ENCODE data around the gene LSAMP.
"Not testable (repeated sequence)": the region's sequence is repeated elsewhere in the genome, so short reads cannot be mapped to it uniquely, and the experiment has no call there.

The LSAMP gene

DNA sequence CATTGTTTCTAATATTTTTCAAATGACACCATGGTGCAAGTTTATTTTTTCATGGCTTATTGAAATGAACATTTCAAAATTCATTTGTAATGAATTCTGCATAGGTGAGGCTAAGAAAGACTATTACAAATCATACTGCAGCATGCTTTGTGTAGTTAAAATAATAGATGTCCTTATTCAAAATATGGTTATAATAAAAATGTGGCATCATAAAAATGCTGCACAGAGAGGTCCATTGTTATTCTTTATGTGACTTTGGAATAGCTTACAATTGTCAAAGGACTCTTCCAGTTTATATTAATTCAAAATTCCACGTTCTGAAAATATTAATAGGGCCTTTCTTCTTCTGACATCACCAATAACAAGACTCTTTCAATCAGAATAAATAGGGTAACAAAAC is 599.3 kb downstream of the LSAMP start:
- DNase-seq (ENCODE audit: low spot score), result no peak

- DNase-seq (ENCODE audit: low spot score), result not testable (repeated sequence)
Observed at GRCh38 chr3:115844729-115845128, 600.6 kb downstream of the LSAMP start.

DNA sequence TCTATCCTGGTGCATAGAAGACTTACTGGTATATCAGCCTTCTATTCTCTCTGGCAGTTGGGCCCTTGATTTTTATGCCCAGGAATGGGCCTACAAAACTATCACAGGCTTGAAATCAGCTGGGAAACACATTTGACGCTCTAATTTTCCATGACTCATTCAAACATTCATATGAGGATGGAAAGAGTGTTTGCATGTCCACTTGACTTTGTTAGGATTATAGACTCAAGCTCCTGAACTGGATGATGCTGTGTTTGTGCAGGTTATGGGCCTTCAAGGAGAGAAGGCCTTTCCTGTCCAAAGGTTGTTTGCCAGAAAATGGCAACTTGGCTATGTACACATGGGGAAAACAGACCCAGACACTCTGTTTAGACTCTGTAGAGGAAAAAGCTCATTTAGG is 602.1 kb downstream of the LSAMP start:
- no peak for DNase-seq (ENCODE audit: low spot score)

- no peak for DNase-seq (ENCODE audit: low spot score)
Observed at GRCh38 chr3:115839246-115839645, 606.0 kb downstream of the LSAMP start.

DNA sequence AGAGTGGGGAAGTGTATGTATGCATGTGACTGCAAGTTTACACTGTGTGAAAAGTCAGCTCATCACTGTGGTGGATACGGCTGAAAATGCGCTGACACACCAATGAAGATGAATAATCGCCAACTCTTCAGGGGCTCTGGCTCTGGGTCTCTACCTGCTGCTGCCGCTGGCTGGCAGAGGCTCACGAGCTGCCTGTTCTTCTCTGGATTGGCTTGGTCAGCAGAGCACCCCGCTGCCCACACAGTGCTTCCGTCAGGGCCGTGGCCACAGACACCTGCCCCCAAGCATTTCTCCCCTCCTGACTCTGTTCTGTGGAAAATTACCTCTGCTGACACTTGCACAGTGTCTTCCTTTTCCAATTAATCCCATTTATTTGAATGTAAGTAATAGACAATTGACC is 606.5 kb downstream of the LSAMP start:
- no peak for DNase-seq (ENCODE audit: low spot score)

GRCh38 chr3:115836944-115837343 is 608.3 kb downstream of the LSAMP start:
- no peak for DNase-seq (ENCODE audit: low spot score)

DNA sequence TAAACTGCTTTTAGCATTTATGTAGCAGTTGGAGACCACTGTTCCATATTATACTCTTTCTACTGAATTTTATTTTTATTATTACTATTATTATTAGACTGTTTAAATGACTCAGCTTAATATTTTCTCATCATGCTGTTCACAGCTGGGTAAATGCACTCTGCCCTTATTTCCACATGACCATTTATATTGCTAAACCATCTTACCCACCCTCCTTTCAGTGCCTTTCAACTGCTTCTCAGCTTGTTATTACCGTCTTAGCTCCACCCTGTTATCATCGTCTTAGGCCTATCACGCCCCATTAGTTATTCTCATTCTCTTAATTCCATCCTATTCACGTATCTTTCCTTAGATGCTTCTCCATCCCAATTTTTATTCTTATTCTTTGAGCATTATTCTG is 609.3 kb downstream of the LSAMP start:
- no peak for DNase-seq (ENCODE audit: low spot score)

DNA sequence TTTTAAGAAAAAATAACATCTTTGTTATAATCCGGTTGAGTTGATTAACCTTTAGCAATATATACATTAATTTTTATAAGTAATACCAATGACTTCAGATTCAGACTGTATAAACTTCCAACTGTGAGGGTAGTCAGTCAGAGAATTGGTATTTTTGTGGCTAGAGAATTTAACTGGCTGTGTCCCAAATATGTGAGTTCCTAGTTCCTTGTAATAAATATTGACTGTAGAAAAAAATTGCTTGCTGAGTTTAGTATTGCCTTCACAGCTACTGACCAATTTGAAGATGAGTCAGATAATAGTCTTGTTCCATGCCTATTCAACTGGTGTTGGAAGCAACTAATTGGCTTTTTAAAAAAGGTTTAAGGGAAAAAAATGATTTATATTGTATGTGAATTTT is 611.2 kb downstream of the LSAMP start:
- DNase-seq (ENCODE audit: low spot score), result no peak

DNA sequence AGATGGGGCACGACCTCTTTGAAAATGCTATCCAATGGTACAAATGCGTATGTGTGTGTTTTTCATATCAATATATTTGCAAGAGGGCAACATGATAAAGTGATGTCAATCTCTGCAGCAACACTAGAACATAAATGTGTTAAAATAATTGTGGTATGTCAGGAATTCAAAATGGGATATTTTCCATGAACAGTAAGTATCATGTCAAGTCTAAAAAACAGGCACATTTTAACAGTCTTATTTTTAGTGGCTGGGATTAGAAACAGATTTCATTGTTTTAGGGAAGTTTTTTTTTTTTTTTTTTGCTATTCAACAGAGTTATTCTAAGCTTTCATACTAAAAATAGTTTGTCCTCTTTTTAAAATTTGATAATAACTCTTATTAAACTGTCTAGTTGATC is 612.2 kb downstream of the LSAMP start:
- no peak for DNase-seq (ENCODE audit: low spot score)

DNA sequence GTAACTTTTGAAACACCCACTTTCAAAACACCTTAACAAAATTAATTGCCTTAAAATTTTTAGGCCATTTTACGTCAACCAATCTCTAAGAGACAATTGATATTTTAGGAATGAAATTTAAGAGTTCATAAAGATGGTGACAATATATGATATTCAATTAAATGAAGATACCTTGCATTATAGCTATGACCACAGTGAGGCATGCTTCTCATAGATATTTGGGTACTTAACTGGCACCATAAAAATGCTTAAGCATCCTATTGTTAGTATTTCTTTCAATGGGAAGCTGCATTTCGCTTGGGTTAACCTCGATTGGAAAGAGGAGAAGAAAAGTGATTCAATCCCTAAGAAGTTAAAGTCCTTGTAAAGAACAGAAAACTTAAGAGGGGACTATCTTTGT is 613.0 kb downstream of the LSAMP start:
- no peak for DNase-seq (ENCODE audit: low spot score)

DNA sequence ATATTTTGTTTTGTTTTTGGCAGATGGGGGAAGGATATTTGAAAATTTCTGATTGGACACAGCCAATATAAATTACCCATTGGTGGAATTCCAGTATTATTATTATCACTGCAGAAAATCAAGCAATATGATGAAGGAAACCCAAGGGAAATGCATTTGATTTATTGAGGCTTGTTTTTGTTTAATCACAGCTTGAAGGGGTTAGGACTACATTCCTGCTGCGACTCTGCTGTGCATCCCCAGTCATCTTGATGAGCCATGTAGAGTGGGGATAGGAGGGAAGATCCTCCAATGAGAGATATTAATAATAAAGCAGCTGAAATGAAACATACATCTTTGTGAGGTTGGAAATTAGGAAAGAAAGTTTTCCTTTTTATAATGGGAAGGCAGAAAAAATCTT is 613.4 kb downstream of the LSAMP start:
- no peak for DNase-seq (ENCODE audit: low spot score)

- DNase-seq (ENCODE audit: low spot score), result no peak
Observed at GRCh38 chr3:115830764-115831395, 614.4 kb downstream of the LSAMP start.

DNA sequence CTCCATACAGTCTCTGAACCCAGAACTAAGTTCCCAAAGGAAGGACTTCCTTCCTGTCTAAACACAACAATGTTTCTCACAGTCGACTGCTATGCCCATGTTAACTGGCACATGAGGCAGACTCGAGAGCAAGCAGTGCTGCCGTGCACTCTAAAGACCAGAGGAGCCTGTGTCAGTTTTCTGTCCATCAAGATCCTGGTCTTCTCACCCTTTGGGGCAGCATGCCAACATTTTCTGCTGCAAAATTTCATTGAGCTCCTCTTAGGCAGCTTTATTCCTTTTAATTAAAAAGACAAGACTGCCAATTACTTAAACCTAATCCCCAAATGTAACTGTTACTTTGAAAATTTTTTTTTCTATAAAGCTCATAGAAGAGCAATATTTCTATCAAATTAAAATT is 616.9 kb downstream of the LSAMP start:
- no peak for DNase-seq (ENCODE audit: low spot score)

DNA sequence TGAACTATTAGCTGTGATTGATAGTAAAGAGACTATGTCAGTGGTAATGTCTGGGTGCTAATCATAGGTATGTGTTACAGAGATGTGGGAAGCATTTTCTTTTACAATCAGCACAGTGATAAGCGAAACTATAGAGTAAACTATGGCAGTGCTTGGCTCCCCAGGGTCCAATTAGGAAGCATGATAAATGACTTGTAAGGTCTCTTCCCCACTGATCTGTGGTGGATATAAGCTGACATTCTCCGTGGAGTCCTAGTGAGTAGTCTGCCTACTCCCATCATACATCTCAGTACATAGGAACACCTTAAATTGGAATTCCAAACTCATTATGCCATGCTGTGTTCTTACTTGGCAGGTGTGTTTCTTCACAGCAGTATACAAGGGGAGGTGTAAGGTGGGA is 617.8 kb downstream of the LSAMP start:
- no peak for DNase-seq (ENCODE audit: low spot score)

GRCh38 chr3:115825046-115825445 is 620.2 kb downstream of the LSAMP start:
- DNase-seq (ENCODE audit: low spot score), result no peak

- DNase-seq (ENCODE audit: low spot score), result no peak
Observed at GRCh38 chr3:115823083-115823482, 622.2 kb downstream of the LSAMP start.

DNA sequence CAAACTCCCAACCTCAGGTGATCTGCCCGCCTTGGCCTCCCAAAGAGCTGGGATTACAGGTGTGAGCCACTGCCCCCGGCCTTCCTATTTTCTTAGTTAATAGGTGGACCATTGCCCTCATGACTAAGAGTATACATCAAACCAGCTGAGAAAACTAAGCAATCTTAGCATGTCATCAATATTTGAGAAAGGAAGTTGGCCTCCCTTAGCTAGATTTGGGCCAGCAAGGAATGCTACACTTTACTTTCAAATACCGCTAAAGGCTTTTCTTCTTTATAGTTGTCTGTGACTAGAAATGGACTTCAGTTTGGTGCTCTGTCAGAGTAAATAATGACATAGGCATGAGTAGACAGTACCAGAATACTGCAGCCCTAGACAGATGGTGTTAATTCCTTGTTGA is 622.7 kb downstream of the LSAMP start:
- no peak for DNase-seq (ENCODE audit: low spot score)

- peak; percentile 88 for DNase-seq (ENCODE audit: low spot score)
Observed at GRCh38 chr3:115819785-115820384, 625.4 kb downstream of the LSAMP start.

DNA sequence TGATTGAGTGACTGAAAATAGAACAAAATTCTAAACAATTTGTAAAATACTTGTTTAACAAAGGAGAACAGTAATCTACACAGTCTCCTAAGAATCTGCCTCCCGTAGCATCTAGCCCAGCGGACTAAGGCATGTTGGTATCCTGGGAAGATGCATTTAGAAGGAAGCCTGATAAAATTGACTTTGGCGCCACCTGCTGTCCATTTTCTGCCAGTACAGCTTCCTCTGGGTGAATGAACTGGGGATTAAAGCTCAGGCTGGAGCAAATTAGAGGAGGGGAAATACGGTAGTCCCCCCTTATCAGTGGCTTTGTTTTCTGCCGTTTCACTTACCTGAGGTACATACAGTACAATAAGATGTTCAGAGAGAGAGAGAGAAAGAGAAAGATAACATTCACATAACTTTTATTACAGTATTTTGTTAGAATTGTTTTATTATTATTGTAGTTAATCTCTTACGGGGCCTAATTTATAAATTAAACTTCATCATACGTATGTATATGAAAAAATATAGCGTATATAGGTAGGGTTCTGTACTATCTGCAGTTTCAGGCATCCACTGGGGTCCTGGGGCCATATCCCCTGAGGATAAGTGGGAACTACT is 630.4 kb downstream of the LSAMP start:
- peak; percentile 79 for DNase-seq (ENCODE audit: low spot score)

DNA sequence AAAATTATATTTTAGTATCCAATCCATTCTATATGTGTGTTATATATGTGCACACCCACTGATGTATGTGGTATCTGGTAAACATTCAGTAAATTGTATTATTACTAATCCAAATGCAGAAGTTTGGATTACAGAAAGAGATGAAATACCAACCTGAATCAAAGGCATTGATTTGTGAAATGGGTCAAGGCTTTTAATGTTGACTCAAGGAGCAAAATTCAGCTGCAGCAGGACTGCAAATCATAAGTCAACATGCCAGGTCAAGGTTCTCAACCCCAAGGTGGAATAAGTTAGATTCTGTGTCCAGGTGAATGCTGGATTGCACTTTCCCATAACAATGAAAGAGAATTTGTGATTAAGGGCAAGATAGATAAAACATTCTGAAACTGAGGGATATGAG is 631.3 kb downstream of the LSAMP start:
- DNase-seq (ENCODE audit: low spot score), result no peak

- no peak for DNase-seq (ENCODE audit: low spot score)
Observed at GRCh38 chr3:115808816-115809215, 636.5 kb downstream of the LSAMP start.

DNA sequence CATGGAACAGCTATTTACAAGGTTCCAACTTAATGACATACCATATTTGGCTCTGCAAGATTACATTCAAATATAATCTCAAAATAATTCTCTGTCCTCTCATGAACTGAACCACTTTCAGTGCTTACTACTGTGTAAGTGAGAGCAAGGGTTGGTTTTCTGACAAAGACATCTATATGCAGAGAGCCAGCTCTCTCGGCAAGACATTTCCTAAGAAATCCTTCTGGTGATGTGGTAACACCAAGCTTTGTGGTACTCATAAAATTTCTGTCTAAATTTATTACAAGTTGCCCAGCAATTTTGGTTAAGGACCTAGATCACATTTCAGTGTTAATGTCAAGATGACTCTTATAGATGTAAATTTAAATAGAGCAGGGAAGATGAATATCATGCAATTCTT is 637.0 kb downstream of the LSAMP start:
- no peak for DNase-seq (ENCODE audit: low spot score)

DNA sequence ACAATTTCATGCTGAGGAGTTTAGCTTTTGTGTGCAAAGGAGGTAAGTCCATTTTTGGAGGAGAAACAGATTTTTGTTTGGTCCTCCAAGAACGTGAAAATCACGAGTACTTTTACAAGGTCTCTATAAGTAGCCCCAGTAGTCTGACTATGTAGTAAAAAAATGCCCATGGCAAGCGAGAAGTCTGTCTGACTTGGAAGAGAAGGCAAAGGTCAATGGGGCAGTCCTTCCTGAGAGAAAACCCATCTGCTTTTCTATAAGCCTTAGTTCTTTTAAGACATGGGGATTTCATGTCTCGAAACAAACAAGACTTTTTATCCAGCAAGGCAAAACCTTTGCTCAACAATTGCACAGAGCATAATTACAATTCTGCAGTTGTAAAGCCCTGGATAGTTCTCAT is 638.8 kb downstream of the LSAMP start:
- no peak for DNase-seq (ENCODE audit: low spot score)

- no peak for DNase-seq (ENCODE audit: low spot score)
Observed at GRCh38 chr3:115805520-115805919, 639.8 kb downstream of the LSAMP start.
